Hepatocyte (in vitro differentiated cells): ENCODE data around the gene TBC1D21. TPM values are rescaled to one million over a fixed set of nuclear protein-coding genes. Genes with fewer than 3 reads are reported as not detected.

Experiments
- DNase-seq: peaks from one replicate; pipeline ENCODE4 v3.0.0-alpha.2; 2016; ENCODE audit warnings: low spot score
- H2AFZ ChIP-seq: fragments of 200-600 bp; sonication (generic); 2 replicates; pipeline ENCODE4 v1.6.0; 2016; ENCODE audit warnings: antibody characterized with exemption, mild to moderate bottlenecking
- H3K27ac ChIP-seq: fragments of 200-600 bp; sonication (generic); 2 replicates; pipeline ENCODE4 v1.5.1; 2016; ENCODE audit warnings: mild to moderate bottlenecking
- H3K27me3 ChIP-seq: fragments of 200-600 bp; sonication (generic); 2 replicates; pipeline ENCODE4 v1.6.1; 2016
- H3K36me3 ChIP-seq: fragments of 200-600 bp; sonication (generic); replicated peaks from 2 replicates; pipeline ENCODE4 v1.5.1; 2016; ENCODE audit warnings: low read depth; ENCODE audit not compliant: insufficient read depth
- H3K4me1 ChIP-seq: fragments of 200-600 bp; sonication (generic); 2 replicates; pipeline ENCODE4 v1.5.1; 2016; ENCODE audit warnings: mild to moderate bottlenecking, moderate library complexity; ENCODE audit not compliant: insufficient read depth
- H3K4me2 ChIP-seq: fragments of 200-600 bp; sonication (generic); 2 replicates; pipeline ENCODE4 v1.6.0; 2016
- H3K4me3 ChIP-seq: fragments of 200-600 bp; sonication (generic); 2 replicates; pipeline ENCODE4 v1.5.1; 2016; ENCODE audit warnings: mild to moderate bottlenecking
- H3K79me2 ChIP-seq: fragments of 200-600 bp; sonication (generic); 2 replicates; pipeline ENCODE4 v1.6.0; 2017; ENCODE audit warnings: mild to moderate bottlenecking
- H3K9me2 ChIP-seq: fragments of 200-600 bp; sonication (generic); replicated peaks from 2 replicates; pipeline ENCODE4 v1.6.0; 2017; ENCODE audit warnings: mild to moderate bottlenecking; ENCODE audit not compliant: insufficient read depth
- H3K9me3 ChIP-seq: fragments of 200-600 bp; sonication (generic); 2 replicates; pipeline ENCODE4 v1.5.1; 2016; ENCODE audit warnings: low read depth, mild to moderate bottlenecking
- H4K20me1 ChIP-seq: fragments of 200-600 bp; sonication (generic); 2 replicates; pipeline ENCODE4 v1.6.0; 2016; ENCODE audit warnings: mild to moderate bottlenecking; ENCODE audit not compliant: insufficient read depth, poor library complexity, severe bottlenecking
- EZH2 ChIP-seq: fragments of 200-600 bp; sonication (generic); IDR thresholded peaks from 2 replicates; pipeline ENCODE4 v1.6.1; 2016; ENCODE audit warnings: antibody characterized with exemption, mild to moderate bottlenecking, borderline replicate concordance
- EZH2phosphoT487 ChIP-seq: fragments of 200-600 bp; sonication (generic); IDR thresholded peaks from one replicate; pipeline ENCODE4 v1.6.1; 2018; ENCODE audit warnings: antibody characterized with exemption, mild to moderate bottlenecking, low read depth, moderate library complexity; ENCODE audit not compliant: unreplicated experiment, severe bottlenecking
- WGBS: methylation state at CpG from one replicate; pipeline ENCODE4 v1.1.6; 2016; ENCODE audit warnings: low lambda C conversion rate; ENCODE audit errors: missing lambda C conversion rate; 5-methylcytosine and 5-hydroxymethylcytosine counted together
- polyA plus RNA-seq: library from polyadenylated mRNA; unstranded; fragments of >200 nt; fragmentation: Nextera tagmentation; extraction: Ambion mirVana; gene quantifications from 2 replicates; pipeline ENCODE4 v1.2.1, GENCODE V29; 2016
- total RNA-seq: library from RNA; depleted of rRNA; stranded (reverse); fragments of >200 nt; gene quantifications from 2 replicates; pipeline ENCODE4 v1.2.3, GENCODE V29; 2014
- TF ChIP-seq, protein P1 (sequence below): fragments of 200-600 bp; sonication (generic); IDR thresholded peaks from 2 replicates; pipeline ENCODE4 v1.5.1; 2016; ENCODE audit warnings: antibody characterized with exemption, mild to moderate bottlenecking; ENCODE audit not compliant: poor library complexity

The TBC1D21 gene
- total and polyA plus RNA-seq, 2 experiments from 2014 or later, result not detected

- Histone ChIP-seq H3K4me2 (no peak overlapping the region), H3K9me3 (no peaks in the 10 kb centered on the region), H3K27me3 (no peaks in the 10 kb centered on the region), H3K9me2 (no peaks in the 10 kb centered on the region), H3K36me3 (no peaks in the 10 kb centered on the region), H3K4me1 (no peaks in the 10 kb centered on the region), H3K27ac (no peak overlapping the region), H4K20me1 (no peaks in the 10 kb centered on the region), H3K79me2 (no peaks in the 10 kb centered on the region), H3K4me3 (no peak overlapping the region), H2AFZ (no peak overlapping the region)
- WGBS, result 74% methylated on average over 11 of the region's 11 CpGs
- TF ChIP-seq EZH2 (no peak), EZH2phosphoT487 (no peak)
- TF ChIP-seq, protein P1, sequence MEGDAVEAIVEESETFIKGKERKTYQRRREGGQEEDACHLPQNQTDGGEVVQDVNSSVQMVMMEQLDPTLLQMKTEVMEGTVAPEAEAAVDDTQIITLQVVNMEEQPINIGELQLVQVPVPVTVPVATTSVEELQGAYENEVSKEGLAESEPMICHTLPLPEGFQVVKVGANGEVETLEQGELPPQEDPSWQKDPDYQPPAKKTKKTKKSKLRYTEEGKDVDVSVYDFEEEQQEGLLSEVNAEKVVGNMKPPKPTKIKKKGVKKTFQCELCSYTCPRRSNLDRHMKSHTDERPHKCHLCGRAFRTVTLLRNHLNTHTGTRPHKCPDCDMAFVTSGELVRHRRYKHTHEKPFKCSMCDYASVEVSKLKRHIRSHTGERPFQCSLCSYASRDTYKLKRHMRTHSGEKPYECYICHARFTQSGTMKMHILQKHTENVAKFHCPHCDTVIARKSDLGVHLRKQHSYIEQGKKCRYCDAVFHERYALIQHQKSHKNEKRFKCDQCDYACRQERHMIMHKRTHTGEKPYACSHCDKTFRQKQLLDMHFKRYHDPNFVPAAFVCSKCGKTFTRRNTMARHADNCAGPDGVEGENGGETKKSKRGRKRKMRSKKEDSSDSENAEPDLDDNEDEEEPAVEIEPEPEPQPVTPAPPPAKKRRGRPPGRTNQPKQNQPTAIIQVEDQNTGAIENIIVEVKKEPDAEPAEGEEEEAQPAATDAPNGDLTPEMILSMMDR, result no peak
- DNase-seq, result no peak
Measured at GRCh38 chr15:73902121-73903020, 29.0 kb downstream of the TBC1D21 start.

GRCh38 chr15:73904026-73904815 is 30.9 kb downstream of the TBC1D21 start:
- no peak for TF ChIP-seq EZH2
- TF ChIP-seq, protein P1, result no peak
- no peak for TF ChIP-seq EZH2phosphoT487
- no peak overlapping the region for H2AFZ ChIP-seq
- H3K4me1 ChIP-seq, result no peaks in the 10 kb centered on the region
- DNase-seq, result no peak
- H4K20me1 ChIP-seq, result no peaks in the 10 kb centered on the region
- H3K27ac ChIP-seq, result no peak overlapping the region
- H3K36me3 ChIP-seq, result no peaks in the 10 kb centered on the region
- no peak overlapping the region for H3K4me2 ChIP-seq
- H3K9me2 ChIP-seq, result no peaks in the 10 kb centered on the region
- H3K4me3 ChIP-seq, result no peak overlapping the region
- no peaks in the 10 kb centered on the region for H3K79me2 ChIP-seq
- no peaks in the 10 kb centered on the region for H3K27me3 ChIP-seq
- 81% methylated on average over 9 of the region's 9 CpGs for WGBS
- no peaks in the 10 kb centered on the region for H3K9me3 ChIP-seq

GRCh38 chr15:73905225-73905827 is 32.0 kb downstream of the TBC1D21 start:
- H3K9me3 ChIP-seq, result no peaks in the 10 kb centered on the region
- no peak overlapping the region for H2AFZ ChIP-seq
- H3K4me1 ChIP-seq, result no peaks in the 10 kb centered on the region
- no peaks in the 10 kb centered on the region for H4K20me1 ChIP-seq
- no peaks in the 10 kb centered on the region for H3K9me2 ChIP-seq
- H3K27ac ChIP-seq, result no peak overlapping the region
- no peaks in the 10 kb centered on the region for H3K36me3 ChIP-seq
- no peaks in the 10 kb centered on the region for H3K79me2 ChIP-seq
- H3K4me3 ChIP-seq, result no peak overlapping the region
- H3K4me2 ChIP-seq, result no peak overlapping the region
- DNase-seq, result no peak
- H3K27me3 ChIP-seq, result no peaks in the 10 kb centered on the region
- WGBS, result 91% methylated on average over 3 of the region's 3 CpGs
- TF ChIP-seq EZH2phosphoT487 (no peak), EZH2 (no peak)
- TF ChIP-seq, protein P1, result no peak
